GM19035 (cell line): Measurements from ENCODE around the gene EHBP1L1.

Experiments
- ATAC-seq: cut with Tn5 transposase; IDR thresholded peaks from one replicate; pipeline ENCODE4 v1.9.1; 2021; ENCODE audit not compliant: unreplicated experiment

EHBP1L1 gene

DNA sequence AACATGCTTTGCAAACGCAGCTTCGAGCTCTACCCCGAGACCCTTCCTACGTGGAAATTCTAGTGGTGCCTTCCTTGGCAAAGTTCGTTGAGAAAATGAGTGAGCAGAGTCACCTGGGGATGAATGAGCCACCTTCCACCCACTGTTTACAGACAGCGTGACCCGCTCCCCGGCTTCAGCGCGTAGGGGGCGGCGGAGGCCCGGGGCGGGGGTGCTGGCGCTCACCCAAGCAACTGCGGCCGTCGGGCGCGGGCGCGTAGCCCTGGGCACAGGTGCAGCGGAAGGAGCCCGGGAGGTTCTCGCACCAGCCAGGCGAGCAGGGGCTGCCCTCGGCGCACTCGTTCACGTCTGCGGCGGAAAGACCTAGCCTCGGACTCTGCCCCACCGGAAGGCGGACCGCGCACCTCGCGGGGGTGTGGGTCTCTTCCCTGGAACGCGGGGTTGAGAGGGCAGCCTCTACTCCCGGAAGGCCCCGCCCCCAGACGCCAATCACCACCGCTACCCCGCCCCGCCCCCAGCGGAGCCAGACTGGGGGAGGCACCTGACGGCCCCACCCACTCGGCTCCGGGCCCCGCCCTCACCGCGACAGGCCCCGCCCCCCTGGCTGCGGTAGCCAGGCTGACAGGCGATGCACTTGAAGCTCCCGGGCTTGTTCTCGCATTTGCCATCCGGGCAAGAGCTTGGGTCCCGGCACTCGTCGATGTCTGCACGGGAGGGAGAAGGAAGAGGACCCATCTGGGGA lies 29.5 kb upstream of the EHBP1L1 start:
- peak; percentile 88 for ATAC-seq

DNA sequence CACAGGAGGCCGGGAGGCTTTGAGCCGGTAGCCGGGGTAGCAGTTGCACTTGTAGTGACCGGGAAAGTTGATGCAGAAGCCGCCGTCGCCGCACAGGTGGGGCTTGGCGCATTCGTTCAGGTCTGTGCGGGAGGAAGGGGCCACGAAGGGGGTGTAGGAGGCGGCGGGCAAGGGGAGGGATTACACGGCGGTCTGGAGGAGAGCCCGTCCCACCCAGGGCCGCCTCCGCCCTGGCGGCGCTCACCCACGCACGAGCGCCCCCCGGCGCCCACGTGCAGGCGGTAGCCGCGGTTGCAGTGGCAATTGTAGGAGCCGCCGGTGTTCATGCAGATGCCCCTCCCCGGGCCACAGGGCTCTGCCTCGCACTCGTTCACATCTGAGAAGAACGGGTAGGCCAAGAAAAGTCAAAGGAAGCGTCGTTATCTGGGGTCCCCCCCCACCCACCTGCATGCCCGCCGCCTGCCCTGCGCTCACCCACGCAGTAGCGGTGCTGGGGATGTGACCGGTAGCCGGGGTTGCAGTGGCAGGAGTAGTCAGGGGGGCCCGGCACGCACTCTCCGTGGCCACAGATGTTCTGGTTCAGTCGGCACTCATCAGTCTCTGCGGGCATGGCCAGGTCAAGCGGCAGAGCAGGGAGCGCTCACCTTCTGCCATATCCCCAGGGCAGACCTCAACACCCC lies 28.3 kb upstream of the EHBP1L1 start:
- ATAC-seq = no peak

DNA sequence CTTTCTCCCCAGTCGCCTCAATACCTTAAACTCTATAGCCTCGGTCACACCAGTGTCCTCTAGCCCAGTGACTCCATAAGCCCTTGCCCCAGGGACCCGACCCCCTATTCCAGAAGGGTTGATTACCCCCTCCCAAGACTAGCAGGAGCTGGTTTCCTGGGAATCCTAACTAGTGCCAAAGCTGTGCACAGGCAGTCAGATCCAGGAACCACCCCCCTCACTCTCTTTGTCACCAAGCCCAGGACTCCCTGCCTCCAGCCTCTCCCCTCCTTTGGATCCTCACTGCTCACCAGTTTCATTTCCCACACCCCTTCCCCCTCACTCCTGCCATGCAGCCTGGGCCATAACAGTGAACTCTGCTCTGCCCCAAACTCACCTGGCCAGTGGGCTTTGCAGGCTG lies 27.5 kb upstream of the EHBP1L1 start:
- ATAC-seq = no peak

DNA sequence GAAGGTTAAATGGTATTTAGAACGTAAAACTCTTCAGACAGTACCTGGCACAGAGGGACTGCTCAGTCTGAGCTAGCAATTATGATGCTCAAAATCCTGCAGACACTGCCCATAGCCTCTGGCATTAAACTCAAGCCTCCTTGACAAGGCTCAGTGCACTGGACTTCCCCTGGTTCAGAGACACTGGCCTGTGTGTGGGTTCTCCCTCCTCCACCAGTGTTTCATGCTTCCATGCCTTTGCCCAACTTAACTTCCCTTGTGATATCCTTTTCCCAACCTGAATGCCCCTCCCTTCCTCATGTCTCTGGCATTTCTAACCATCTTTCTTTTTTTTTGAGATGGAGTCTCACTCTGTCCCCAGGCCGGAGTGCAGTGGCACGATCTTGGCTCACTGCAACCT lies 26.8 kb upstream of the EHBP1L1 start:
- ATAC-seq = no peak

DNA sequence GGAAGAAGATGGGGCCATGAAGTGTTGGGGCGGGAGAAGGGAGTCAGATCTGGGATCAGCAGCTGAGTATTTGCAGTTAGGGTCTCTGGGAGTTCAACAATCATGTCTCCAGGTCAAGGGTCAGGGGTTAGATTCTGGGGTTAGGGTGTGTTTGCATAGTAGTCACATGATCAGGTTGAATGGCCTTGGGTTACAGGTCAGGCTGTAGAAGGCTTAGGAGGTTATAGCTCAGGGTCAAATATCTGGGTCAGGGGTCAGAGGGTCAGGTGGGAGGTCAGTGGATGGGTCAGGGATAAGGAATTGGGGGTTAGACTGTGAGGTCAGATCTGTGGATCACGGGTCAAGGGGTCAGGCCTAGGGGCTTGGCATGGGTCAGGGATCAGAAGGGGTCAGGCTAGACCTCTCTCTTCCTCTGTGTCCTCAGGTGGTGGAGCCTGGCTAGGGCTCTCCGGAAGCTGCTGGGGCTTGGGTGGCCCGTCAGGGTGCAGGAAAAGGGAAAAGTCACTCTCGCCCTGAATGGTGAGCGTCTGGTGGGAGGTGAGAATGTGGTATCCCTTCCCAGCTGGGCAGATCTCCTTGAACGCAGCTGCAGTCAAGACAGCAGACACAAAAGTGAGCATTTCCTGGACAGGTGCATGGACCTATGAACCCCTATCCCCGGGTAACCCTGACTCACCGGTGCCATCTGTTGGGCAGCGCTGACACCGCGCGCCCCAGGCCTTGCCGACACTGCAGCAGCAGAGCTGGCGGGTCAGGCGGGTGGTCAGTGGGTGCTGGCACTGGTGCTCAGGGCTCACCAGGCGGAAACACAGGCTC lies 24.1 kb upstream of the EHBP1L1 start:
- peak; percentile 63 for ATAC-seq

DNA sequence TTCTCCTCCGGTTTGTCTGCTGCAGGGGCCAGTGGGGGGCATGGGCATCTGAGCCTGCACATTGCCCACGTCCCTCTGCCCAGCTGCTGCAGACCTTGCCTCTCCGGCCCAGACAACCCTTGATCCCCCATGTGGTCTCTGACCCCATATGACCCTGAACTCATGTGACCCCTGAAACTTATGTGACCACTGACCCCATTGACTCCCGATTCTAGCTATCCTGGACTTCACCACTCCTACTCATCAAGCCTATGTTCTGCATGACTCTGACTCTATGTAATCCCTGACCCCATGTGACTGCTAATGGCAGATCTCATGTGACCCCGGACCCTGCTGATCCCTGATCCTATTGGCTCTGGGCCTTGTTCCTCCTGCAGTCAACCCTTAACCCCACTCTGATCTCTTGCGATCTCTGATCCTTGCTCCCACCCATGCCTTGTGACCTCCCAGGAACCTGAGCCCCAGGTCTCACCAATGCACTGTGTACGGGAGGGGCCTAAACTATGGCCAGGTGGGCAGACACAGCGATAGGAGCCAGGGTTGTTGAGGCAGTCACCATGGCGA lies 23.4 kb upstream of the EHBP1L1 start:
- no peak for ATAC-seq

DNA sequence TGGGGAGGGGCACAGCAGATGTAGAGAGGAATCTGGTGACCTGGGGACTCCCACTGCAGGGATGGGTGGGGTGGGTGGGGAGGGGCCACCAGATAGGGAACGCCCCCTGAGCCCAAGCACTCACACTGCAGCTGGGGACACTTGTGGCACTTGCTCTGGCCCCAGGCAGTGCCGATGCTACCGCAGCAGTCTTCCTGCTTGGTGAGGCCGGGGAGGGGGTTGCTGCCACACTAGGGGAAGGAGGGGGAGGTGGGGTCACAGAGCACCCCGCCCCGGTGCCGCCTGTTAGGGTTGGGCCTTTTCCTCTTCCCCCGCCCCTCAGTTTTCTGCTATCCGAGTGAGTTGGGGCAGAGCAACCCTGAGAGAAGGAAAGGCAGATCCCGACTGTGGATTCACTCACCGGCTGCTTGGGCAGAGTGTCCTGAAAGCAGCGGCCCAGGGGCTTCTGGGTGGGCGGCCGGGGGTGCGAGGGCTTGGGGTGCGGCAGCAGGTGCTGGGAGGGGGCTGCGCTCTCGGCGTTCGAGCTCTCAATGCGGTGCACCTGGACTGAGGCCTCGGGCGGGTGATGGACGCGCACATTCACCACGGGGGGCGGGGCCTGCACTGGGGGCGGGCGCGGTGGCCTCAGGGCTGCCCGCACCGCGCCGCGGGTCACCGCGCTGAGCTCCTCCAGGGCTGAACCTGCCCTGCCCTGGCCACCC lies 22.4 kb upstream of the EHBP1L1 start:
- no peak for ATAC-seq

DNA sequence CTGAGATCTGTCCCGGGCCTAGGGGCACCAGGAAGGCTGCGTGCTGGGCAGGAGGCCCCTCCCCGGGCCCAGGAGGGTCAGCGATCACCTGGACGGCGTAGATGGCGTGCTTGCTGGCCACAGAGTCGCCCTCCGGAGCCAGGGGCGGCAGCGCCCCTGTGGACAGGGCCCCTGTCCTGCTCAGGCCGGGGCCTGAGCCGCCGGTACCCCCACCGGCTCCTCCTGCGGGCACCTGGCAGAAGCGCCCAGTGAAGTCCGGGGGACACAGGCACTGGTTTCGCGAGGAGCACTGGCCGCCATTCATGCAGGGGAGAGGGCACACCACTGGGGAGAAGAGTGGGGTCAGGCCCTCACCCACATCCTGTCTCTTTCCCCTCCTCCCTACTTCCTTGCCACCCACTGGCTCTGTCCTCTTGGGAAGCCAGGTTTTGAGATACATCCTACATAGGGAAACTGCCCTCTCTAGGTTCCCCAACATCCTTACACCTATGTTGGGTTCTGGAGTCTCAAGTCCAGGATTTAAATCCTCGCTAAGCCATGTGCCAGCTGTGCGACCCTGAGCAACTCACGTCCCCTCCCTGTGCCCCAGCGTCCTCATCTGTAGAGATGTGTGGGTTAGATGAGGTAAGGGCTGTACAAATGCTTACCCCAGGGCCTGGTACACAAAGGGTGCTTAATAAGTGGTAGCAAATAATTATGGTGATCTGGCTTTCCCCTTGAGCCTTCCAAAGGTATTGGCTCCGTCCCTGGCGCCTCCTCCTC lies 21.6 kb upstream of the EHBP1L1 start:
- no peak for ATAC-seq

DNA sequence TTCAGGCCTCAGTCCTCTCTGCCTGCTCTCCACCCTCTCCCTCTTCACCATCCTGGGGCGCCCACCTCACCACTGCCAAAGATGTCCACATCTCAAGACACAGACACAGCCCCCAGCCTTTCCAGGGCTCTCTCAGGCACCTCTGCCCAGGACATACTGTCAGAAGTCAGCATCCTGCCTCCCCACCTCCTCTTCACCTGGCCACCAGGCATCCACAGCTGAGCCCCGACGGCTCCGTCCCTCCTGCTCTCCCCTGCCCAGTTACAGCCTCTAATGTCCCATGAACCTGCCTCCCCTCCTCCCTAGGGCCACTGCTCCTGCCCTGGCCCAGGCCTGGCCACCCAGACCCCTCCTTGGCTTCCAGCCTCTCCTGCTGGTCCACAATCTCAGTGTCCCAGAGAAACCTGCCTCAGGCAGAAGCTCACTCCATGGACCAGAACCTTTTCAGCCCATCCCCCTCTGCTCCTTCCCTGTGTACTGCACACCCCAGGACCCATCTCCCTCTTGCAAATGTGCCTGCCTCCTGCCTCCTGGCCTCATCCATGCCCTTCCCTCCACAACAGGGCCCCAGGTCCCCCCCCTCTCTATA lies 20.9 kb upstream of the EHBP1L1 start:
- no peak for ATAC-seq

DNA sequence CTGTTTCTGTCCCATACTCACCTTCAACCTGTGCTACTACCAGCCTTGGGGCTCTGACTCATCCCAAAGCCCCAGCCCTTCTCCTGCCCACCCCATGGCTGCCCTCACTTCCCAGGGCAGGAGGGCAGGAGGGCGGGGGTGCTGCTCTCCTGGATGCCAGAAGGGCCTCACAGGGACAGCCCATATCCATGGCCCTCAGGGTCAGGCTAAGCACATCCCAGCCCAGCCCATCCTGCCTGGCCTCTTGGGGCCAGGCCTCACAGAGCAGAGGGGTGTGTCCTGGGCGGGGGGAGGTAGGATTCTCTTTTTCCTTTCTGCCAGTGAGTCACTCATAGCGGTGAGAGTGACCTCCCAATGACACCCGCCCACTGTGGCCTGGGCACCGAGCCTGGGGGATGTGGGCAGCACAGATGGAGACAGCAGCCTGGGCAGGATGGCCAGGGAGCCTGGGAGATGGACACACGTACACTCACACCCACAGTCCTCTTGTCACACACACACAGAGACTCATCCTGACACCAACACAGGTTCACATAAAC lies 20.1 kb upstream of the EHBP1L1 start:
- no peak for ATAC-seq

DNA sequence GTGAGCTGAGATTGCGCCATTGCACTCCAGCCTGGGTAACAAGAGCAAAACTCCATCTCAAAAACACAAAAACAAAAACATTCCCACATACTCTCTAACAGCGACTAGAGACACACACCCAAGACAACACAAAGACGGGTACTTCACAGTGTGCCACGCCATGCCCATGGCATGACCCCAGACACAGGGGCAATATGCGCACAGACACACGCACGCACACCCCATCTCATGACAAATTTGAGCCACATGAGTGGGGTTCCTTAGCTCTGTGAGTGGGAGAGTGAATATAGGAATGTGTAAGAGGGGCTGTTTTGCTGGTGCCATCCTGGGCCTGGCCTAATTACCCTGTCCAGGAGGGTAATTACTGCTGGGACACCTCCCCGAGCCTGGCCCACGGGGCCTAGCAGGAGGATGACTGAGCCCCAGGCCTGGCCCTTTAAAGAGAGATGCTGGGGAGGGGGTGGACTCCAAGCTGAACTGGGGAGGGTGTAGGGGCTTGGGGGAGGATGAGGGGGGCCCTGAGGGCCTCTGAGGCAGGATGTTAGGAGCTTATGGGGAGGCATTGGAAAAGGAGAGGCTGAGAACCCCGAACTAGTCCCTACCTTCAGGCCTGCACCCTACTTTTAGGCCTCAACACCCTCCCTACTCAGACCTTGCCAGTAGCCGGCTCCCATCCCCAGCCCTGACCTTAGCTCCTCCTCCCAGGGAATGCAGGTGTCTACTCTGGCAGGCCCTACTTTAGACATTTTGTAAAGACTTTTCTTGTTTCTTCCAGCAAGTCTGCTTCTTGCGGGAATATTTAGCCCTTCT lies 19.2 kb upstream of the EHBP1L1 start:
- ATAC-seq = no peak

DNA sequence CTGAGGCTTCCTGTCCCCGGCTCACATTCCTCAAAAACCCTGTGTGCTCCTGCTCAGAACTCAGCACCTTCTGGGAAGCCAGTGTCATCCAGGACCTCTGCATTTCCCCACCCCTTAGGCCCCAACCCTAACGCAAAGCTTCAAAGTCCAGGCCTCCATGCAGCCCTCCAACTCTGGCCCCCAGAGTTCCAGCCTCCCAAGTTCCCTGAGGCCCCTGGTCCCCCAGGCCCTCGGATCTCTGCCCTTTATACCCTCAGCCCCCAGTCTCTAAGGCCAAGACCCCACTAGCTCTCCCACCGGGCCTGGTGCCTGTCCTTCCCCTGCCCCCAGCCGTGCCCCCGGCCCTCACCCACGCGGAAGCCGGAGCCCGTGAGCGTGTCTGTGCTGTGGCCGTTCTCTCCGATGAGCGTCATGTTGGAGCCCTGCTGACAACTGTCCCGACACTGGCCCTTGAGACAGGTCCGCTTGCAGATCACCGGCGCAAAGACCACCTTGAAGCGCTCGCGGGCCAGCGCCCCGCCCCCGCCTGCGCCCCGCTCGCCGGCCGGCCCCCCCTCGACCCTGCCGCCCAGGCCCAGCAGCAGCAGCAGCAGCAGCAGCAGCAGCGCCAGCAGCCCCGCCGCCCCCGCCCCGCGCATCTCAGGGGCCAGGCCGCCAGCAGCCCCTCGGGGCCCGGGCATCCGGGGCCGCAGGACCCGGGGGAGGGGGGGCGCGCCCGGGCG lies 18.4 kb upstream of the EHBP1L1 start:
- no peak for ATAC-seq

DNA sequence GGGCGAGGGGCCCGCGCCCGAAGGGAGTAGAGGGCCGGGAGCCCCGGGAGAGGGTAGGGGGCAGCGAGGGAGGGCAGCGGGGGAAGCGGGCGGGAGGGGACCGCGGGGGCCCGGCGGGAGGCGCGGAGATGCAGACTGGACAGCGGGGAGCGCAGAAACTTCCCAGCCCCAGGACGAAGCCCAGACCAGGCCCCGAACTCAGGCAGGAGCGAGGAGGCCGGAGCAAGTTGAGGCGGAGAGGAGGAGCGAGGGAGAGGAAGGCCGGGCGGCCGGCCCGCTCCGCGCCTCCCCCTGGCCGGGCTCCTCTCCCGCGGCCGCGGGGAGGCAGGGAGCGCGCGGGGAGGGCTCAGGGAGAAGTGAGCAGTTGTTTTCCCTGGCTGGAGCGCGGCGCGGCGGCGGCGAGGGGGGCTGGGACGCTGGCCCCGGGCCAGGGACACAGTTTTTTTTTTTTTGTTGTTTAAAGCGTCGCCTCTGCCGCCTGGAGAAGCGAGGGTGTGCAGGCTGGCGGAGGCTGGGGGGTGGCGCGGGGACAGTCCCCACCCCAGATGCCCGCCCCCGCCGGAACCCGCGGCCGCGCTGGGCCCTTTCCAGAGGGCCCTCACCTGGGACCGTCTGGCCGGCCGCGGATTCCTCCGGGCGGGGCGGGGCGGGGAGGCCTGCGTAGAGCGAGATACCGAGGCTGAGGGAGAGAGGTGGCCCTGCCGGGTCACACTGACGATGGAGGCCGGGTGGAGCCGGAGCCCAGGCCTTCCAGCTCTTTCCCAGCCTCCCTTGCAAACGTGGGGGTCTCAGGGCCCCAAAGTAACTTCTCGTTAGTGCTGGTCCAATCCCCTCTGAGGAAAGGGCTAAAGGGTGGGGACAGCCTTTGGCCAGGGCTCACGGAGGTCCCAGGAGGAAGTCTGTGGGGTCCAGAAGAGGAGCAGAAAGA lies 17.6 kb upstream of the EHBP1L1 start, which contains the start of gene LTBP3:
TSS of gene LTBP3 (minus strand) at position 358 of the 928 bp plus-strand sequence. CDS start 400 bp downstream, outside the sequence.
- ATAC-seq = no peak

DNA sequence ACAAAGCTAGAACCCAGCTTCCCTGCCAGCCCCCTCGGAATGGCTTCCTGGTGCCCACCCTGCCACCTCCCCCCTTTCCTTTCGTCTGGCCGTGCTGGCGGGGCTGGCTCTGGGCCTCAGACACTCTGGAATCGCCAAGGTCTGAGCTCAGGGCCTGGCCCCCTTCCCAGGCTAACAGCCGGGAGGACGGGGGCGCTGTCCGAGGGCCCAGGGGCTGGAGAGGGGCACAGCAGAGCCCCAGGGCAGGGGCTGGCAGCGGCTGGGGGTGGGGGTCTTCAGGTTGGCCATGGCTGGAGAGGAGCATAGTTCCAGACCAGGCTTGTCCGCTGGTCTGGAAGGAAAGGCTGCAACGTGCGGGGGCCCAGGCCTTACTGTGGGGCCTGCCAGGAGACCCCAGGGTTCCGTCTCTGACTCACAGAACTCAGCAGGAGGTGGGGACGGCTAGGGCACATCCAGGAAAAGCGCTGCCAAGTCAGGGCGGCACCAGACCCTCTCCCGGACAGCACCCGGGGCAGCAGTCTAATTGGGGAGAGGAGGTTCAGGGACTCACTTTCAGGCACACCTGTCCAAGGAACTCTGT lies 16.8 kb upstream of the EHBP1L1 start:
- no peak for ATAC-seq

DNA sequence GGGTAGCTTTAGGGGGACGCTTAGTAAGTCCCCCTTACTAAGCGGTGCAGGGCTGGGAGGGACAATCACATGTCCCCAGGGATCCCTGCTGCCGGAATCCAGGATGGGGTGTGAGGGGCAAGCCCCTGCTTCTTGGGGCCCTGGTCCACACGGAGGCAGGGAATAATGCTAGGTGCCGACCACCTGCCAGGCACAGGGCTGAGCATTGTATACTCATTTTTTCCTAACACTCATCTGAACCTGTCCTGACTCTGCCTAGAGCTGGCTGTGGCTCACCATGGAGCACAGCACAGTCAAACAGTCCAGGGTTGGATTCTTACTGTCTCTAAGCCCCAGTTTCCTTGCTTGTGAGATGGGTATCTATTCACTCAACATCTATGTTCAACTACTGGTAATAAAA lies 16.3 kb upstream of the EHBP1L1 start:
- ATAC-seq = no peak

DNA sequence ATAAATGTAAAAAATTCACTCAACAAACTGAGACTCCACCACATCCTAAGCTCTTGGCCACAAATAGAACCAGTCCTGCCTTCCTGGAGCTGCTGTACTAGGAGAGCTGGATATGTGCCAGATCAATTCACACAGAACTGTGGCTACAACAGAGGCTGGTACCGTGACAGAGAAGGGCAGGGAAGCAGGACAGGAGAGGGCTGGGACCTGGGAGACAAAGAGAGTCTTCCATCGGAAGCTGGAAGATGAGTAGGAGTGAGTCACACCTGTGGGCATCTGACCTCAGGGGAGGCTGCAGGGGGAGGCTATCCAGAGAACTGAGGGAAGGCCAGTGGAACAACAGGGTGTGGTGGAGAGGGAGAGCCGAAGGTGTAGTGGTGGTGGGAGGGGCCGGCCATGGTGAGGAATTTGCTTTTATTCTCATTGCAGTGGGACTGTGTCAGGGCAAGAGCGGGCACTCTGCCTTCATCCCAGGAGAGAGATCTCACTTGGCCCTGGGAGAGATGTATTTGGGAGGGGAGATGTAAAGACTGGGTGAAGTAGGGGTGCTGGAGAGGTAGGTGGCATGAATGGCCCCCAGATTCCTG lies 15.8 kb upstream of the EHBP1L1 start:
- no peak for ATAC-seq
